Measurements from ENCODE around the gene PCNT.
A peak's percentile ranks its signal among the peaks of the same experiment; 100 is the strongest.

Gene PCNT, protein sequence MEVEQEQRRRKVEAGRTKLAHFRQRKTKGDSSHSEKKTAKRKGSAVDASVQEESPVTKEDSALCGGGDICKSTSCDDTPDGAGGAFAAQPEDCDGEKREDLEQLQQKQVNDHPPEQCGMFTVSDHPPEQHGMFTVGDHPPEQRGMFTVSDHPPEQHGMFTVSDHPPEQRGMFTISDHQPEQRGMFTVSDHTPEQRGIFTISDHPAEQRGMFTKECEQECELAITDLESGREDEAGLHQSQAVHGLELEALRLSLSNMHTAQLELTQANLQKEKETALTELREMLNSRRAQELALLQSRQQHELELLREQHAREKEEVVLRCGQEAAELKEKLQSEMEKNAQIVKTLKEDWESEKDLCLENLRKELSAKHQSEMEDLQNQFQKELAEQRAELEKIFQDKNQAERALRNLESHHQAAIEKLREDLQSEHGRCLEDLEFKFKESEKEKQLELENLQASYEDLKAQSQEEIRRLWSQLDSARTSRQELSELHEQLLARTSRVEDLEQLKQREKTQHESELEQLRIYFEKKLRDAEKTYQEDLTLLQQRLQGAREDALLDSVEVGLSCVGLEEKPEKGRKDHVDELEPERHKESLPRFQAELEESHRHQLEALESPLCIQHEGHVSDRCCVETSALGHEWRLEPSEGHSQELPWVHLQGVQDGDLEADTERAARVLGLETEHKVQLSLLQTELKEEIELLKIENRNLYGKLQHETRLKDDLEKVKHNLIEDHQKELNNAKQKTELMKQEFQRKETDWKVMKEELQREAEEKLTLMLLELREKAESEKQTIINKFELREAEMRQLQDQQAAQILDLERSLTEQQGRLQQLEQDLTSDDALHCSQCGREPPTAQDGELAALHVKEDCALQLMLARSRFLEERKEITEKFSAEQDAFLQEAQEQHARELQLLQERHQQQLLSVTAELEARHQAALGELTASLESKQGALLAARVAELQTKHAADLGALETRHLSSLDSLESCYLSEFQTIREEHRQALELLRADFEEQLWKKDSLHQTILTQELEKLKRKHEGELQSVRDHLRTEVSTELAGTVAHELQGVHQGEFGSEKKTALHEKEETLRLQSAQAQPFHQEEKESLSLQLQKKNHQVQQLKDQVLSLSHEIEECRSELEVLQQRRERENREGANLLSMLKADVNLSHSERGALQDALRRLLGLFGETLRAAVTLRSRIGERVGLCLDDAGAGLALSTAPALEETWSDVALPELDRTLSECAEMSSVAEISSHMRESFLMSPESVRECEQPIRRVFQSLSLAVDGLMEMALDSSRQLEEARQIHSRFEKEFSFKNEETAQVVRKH (N-terminal part only)

GRCh38 chr21:46323710-46324389, at the start of gene PCNT, which contains the start of gene C21orf58:
Gene PCNT (plus strand): TSS chr21:46324156. CDS start chr21:46324229, 73 bp downstream.
Gene C21orf58 (minus strand): TSS chr21:46323870. CDS start chr21:46322738, 1,132 bp downstream.
- peak; percentile 94 for DNase-seq (ENCODE audit: low read depth)

DNA sequence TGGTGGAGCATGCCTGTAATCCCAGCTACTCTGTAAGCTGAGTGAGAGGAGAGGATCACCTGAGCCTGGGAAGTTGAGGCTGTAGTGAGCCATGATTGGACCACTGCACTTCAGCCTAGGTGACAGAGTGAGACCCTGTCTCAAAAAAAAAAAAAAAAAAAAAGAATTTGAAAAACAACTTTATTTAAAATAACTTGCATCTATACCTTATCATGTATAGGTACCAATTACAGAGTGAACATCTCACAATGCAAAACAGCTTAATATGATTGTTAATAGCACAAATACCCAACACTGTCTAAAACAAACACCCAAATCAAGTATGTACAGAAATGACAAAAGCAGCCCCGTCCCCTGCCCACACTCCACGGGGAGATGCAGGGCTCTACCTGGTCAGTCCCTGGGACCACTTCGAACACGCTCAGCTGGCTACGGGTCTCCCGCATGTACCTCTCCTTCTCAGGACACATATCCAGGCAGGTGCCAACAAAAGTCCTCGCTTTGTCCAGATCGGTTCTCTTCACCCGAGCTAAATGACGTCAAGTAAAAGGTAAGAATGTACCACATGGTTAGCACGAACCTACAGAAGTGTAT, 49.1 kb upstream of the PCNT start:
- no peak for DNase-seq (ENCODE audit: low read depth)

DNA sequence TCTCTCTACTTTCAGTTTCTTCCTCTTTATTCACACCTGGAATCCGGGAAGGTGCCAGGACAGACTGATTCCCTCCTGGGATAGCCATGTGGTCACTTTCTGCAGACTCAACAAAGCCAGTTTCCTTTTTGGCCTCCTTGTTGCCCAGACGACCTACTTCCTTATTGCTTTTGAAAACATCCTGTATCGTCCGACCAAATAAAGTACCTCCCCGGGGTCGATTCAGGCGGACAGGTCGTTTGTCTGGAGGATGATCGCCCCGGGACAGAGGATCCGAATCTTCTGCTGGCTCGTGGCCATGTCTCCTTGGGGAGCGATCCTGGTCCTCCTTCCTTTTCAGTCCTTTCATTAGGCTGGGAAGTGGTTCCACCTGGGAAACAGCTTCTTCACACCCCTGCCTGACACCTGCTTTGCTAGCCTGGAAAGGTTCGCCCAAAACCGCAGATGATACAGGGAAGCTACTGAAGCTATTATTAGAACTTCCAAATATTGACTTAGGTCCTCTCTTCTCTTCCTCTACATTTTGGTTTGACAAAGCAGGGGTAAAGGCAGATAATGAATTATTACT, 39.8 kb upstream of the PCNT start:
- no peak for DNase-seq (ENCODE audit: low read depth)

DNA sequence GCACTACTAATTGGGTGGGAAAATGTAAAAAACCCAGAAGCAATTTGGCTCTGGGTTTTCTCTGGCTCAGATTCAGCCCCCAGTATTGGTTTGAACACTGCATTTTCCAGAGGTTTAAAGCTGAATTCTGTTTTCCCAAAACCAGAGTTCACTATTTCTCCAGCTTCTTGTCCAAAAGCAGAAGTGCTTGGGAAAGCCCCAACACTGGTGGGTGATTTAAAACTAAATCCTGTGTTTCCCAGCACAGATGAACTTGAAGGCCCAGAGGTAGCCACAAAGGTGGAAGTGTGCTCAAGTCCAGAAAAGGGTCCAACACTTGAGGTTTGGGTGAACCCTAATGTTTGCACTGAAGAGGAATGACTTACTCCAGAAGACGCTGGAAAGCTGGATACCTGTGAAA, 39.2 kb upstream of the PCNT start:
- no peak for DNase-seq (ENCODE audit: low read depth)

- no peak for DNase-seq (ENCODE audit: low read depth)
Observed at GRCh38 chr21:46285206-46285661, 38.7 kb upstream of the PCNT start, which contains the start of gene MCM3AP. Gene MCM3AP (minus strand): TSS chr21:46285611. CDS start chr21:46285286, 325 bp downstream.

- DNase-seq (ENCODE audit: low read depth) = peak; percentile 73
Observed at GRCh38 chr21:46285761-46286647, 38.0 kb upstream of the PCNT start, which contains the start of gene YBEY. Gene YBEY (plus strand): TSS chr21:46286342. CDS start chr21:46286914, 572 bp downstream.

GRCh38 chr21:46286648-46287002, 37.3 kb upstream of the PCNT start:
- no peak for DNase-seq (ENCODE audit: low read depth)

- DNase-seq (ENCODE audit: low read depth) = no peak
Observed at GRCh38 chr21:46287541-46287940, 36.4 kb upstream of the PCNT start.

DNA sequence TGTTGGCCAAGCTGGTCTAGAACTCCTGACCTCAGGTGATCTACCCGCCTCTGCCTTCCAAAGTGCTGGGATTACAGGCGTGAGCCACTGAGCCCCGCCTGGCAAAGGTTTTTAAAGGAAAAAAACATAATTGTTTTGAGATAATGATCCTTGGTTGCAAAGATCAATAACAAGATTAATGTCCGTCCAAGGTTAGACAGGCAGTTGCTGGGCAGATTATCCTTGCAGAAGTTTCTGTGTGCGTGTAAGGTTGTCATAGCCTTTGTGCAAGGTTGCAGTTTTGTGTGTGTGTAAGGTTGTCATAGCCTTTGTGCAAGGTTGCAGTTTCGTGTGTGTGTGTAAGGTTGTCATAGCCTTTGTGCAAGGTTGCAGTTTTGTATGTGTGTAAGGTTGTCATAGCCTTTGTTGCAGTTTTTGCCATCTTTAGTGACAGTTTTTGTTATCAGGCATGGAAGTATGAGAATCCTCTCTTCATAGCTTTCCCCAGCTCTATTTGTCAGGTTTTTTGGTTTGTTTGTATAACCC, 34.2 kb upstream of the PCNT start:
- DNase-seq (ENCODE audit: low read depth) = no peak

GRCh38 chr21:46291561-46291960, 32.4 kb upstream of the PCNT start:
- no peak for DNase-seq (ENCODE audit: low read depth)

GRCh38 chr21:46294647-46295176, 29.2 kb upstream of the PCNT start:
- no peak for DNase-seq (ENCODE audit: low read depth)

DNA sequence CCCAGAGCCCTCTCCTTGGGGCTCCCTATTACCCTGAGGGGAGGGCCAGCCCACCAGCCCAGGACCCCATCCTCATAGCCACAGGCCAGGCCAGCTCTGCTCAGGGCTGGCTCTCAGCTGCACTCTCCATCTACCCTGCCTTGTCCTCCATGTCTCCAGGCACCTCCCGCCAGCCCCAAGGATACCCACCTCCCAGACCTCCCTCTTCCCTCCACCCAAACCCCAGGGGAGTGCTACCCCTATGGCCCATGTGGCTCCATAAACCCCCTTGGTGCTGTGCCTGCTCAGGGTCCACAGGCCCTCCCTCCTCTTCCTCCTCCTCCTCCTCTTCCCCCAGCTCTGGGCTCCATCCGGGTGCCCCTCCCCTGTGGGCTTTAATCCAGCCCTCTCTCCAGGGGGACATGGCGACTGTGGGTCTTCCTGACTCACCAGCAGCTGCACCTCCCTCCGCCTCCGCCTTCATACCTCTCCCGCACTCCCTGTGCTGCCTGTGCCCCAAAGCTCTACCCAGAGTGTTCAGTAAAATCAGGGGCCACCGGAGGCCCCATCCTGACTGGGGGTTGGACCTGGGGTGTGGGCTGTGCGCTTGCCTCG, 28.7 kb upstream of the PCNT start:
- no peak for DNase-seq (ENCODE audit: low read depth)

DNA sequence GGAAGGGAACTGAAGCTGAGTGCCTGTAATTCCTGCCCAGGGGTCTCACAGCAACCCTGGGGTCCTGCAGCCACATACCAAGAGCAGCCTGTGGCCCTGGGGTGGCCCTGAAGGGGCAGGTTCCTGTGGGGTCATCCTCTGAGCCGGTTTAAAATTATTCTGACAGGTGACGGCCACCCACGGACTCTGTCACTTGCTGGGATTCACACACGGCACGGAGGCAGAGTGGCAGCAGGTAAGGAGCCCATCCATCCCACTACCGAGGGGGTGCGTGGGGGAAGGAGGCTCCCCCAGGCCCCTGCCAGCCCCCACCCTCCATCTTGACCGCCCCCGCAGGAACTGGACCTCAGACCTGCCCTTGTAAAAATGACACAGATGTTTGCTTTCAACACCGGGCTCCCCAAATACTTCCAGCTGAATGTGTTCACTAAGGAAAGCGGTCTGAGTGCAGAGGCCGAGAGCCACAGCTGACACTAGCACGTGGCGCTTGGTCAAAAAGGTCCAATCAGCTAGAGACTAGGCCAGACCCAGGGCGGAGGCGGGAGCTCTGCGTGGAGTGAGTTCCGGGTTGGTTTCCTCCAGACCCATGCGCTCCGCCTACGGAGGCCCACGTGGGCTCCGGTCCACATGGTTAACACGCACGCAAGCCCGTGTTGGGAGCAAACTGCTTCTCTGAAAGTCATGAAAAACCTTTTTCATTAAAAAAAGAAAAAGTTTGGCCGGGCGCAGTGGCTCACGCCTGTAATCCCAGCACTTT, 27.8 kb upstream of the PCNT start:
- no peak for DNase-seq (ENCODE audit: low read depth)

- no peak for DNase-seq (ENCODE audit: low read depth)
Observed at GRCh38 chr21:46297338-46298271, 26.4 kb upstream of the PCNT start.

DNA sequence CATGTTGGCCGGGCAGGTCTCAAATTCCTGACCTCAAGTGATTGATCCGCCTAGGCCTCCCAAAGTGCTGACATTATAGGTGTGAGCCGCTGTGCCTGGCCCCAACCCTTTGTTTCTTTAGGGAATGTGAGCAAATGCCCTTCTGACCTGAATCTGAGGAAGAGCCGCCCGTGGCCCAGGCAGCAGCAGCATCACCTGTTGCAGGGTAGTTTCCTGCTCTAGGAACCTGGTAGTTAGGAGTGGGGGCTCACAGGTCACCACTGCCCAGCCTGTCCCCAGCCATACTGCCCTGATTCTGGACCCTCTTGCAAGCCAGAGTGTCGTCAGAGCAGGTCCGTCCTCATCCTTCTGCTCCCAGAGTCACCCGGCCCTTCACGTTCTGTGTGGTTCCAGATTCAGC, 24.8 kb upstream of the PCNT start:
- DNase-seq (ENCODE audit: low read depth) = no peak

- no peak for DNase-seq (ENCODE audit: low read depth)
Observed at GRCh38 chr21:46301759-46302158, 22.2 kb upstream of the PCNT start.

GRCh38 chr21:46304437-46304836, 19.5 kb upstream of the PCNT start:
- DNase-seq (ENCODE audit: low read depth) = no peak

Data from T-helper 22 cell (primary cell).